ENCODE data around the gene E2F4. TPM values are rescaled to one million over a fixed set of nuclear protein-coding genes. Genes with fewer than 3 reads are reported as not detected.
A peak's percentile ranks its signal among the peaks of the same experiment; 100 is the strongest.

E2F4 gene
- total RNA-seq, 2 donors from 2014 or later = 51.9 to 88.7 TPM

DNA sequence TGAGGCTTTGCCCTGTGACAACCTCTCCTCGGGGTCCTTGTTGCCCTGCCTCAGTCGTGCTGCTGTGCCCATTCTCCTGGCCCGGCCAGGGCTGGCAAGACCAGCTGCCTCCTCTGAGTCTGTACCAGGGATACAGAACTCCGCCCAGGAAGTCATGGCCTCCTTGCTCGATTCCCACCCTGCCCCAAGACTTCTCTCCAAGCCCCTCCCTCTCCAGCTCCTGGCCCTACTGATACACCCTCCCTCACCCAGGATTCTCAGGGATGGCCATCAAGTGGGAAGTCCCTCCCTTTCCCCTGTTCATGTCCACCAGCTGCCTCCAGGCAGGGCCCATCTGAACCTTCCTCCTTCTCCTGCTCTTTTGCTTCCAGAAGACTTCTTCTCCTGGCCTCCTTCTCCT, 23.8 kb downstream of the E2F4 start:
- DNase-seq (no peak), ATAC-seq (no peak)
- H3K4me3 ChIP-seq = no peak overlapping the region
- 85 to 88% methylated on average over 5 of the region's 5 CpGs for WGBS, 2 donors
- H3K9me3 ChIP-seq = no peaks in the 10 kb centered on the region
- TF ChIP-seq POLR2A (IDR thresholded peaks at IDR 0.05) = no peak
- TF ChIP-seq, protein P1, sequence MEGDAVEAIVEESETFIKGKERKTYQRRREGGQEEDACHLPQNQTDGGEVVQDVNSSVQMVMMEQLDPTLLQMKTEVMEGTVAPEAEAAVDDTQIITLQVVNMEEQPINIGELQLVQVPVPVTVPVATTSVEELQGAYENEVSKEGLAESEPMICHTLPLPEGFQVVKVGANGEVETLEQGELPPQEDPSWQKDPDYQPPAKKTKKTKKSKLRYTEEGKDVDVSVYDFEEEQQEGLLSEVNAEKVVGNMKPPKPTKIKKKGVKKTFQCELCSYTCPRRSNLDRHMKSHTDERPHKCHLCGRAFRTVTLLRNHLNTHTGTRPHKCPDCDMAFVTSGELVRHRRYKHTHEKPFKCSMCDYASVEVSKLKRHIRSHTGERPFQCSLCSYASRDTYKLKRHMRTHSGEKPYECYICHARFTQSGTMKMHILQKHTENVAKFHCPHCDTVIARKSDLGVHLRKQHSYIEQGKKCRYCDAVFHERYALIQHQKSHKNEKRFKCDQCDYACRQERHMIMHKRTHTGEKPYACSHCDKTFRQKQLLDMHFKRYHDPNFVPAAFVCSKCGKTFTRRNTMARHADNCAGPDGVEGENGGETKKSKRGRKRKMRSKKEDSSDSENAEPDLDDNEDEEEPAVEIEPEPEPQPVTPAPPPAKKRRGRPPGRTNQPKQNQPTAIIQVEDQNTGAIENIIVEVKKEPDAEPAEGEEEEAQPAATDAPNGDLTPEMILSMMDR (IDR thresholded peaks at IDR 0.05) = no peak
- intact Hi-C loops (cut with DNase I) = no loop called here
- peak overlapping the region in 1 of 4 donors; percentile 81 for H3K27ac ChIP-seq
- no peaks in the 10 kb centered on the region for H3K36me3 ChIP-seq (replicated peaks in 1 of 2; ENCODE audit: insufficient read depth in 1 of 2, low read depth in 2 of 2)
- peaks cover 33% of the 10 kb centered on the region for H3K4me1 ChIP-seq
- no peaks in the 10 kb centered on the region for H3K27me3 ChIP-seq

DNA sequence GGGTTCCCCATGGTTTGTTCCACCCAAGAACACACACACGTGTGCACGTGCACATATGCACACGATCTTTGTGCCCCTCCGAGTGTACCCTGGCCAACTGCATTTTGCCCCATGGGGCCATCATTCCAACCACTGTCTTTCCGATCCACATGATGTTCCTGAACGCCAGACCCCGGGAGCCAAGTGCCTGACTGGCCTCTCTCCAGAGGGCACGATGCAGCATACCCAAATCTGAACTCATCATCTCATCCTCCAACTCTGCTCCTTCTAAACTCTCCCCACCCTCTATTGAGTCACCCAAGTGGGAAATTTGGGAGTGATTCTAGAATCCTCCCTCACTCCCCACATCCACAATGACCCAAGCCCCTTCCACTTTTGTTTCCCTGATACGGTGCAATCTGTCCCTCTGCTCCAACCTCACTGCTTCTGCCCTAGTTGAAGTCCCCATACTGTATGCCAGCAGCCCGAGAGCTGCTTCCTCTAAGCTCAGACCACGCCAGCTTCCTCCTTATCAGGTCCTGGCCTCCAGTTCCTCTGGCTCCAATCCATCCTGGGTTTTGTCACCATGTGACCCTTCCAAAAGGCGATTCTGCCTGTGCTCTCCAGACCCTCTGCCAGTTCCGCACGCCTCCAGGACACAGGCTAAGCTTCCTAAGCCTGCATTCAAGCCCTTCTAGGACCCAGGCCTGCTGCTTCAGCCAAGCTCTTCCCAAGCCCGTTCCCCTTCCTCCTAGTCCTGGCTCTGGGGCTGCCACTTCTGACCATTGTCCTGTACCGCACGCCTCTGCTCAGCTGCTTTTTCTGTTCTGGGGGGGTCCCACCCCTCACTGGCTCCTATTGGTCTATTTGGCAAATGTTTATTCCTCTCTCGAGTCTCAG, 24.9 kb downstream of the E2F4 start:
- Histone ChIP-seq H3K4me3 (no peak overlapping the region), H3K9me3 (no peaks in the 10 kb centered on the region), H3K27ac (peak overlapping the region in 2 of 4 donors; percentile 13 to 19), H3K27me3 (no peaks in the 10 kb centered on the region), H3K36me3 (replicated peaks in 1 of 2; ENCODE audit: insufficient read depth in 1 of 2, low read depth in 2 of 2) (no peaks in the 10 kb centered on the region), H3K4me1 (peaks cover 33% of the 10 kb centered on the region)
- TF ChIP-seq POLR2A (IDR thresholded peaks at IDR 0.05) = no peak
- TF ChIP-seq, protein P1 (IDR thresholded peaks at IDR 0.05) = no peak
- WGBS, 2 donors = 74 to 86% methylated on average over 17 to 18 of the region's 18 CpGs
- ATAC-seq (no peak), DNase-seq (peak in 2 of 4 donors; percentile 33 to 56)
- intact Hi-C loops (cut with DNase I) = no loop called here

DNA sequence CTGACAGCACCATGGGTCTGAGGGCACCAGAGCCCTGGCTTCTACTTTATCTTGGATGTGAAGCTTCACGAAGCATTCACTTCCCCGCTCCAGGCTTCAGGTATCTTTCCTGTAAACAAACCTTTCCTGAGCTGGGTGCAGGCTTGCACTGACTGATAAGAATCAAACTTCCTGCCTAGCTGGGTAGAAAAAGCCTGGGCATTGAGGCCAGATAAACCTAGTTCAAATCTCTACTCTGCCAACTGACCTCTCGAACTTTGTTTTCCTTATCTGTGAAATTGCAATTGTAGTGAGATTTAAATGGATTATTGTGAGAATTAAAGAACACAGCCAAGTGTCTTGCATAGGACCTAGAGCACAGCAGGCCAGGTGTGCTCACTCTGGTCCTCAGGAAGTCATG, 32.0 kb downstream of the E2F4 start:
- no peak overlapping the region for H3K4me3 ChIP-seq
- no peaks in the 10 kb centered on the region for H3K9me3 ChIP-seq
- ATAC-seq = no peak
- H3K27ac ChIP-seq = no peak overlapping the region
- no peaks in the 10 kb centered on the region for H3K27me3 ChIP-seq
- 16 to 18% methylated on average over 3 of the region's 3 CpGs for WGBS, 2 donors
- DNase-seq = no peak
- peaks cover 25% of the 10 kb centered on the region for H3K4me1 ChIP-seq
- no peak for TF ChIP-seq POLR2A (IDR thresholded peaks at IDR 0.05)
- TF ChIP-seq, protein P1 (IDR thresholded peaks at IDR 0.05) = no peak
- intact Hi-C loops (cut with DNase I) = no loop called here
- H3K36me3 ChIP-seq (replicated peaks in 1 of 2; ENCODE audit: insufficient read depth in 1 of 2, low read depth in 2 of 2) = peaks cover 0 to 4% of the 10 kb centered on the region in 2 donors

DNA sequence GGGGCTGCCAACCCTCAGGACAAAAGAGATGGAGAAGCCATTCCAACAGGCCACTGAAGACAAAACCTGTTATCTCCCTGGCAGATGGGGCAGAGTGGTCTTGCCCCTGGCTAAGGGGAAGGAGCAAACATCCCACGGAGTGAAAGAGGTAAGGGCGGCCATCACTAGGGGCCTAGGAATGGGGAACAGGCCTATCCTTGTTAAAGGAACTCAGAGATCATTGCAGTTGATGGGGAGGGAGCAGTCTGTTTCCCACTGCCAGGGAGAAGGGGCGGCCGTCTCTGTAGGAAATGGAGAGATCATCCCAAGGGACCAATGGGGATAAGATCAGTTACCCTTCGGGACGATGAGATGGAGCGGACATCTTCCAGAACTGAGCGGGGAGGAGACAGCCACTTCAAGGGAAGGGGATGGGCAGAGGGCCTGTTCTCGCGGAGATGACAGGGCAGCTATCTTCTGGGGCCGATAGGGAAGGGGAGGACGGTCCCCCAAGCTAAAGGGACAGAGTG, 34.4 kb downstream of the E2F4 start:
- intact Hi-C loops (cut with DNase I) = no loop called here
- TF ChIP-seq POLR2A (IDR thresholded peaks at IDR 0.05) = no peak
- TF ChIP-seq, protein P1 (IDR thresholded peaks at IDR 0.05) = no peak
- Histone ChIP-seq H3K9me3 (no peaks in the 10 kb centered on the region), H3K4me1 (peaks cover 25% of the 10 kb centered on the region), H3K36me3 (replicated peaks in 1 of 2; ENCODE audit: insufficient read depth in 1 of 2, low read depth in 2 of 2) (peaks cover 0 to 14% of the 10 kb centered on the region in 2 donors), H3K27ac (peak overlapping the region in 3 of 4 donors; percentile 34 to 81 (median 79)), H3K27me3 (no peaks in the 10 kb centered on the region), H3K4me3 (peak overlapping the region; percentile 3 to 91)
- ATAC-seq = no peak
- DNase-seq = no peak
- 15 to 20% methylated on average over 12 of the region's 12 CpGs for WGBS, 2 donors

All from body of pancreas (tissue), 4 donors.